Esophagus squamous epithelium (tissue), 5 donors: Measurements from ENCODE around the gene NUTM2F. TPM values are rescaled to one million over a fixed set of nuclear protein-coding genes. Genes with fewer than 3 reads are reported as not detected.

Experiments used
- DNase-seq: peaks from one replicate; lab custom pipeline; 2025; lab: John Stamatoyannopoulos, UW
- H3K27ac ChIP-seq, 4 donors: fragments of 200-600 bp; sonication (generic); one replicate each; pipeline ENCODE4 v1.5.1; 2016 to 2019; ENCODE audit warnings: mild to moderate bottlenecking in 1 of 4
- H3K27me3 ChIP-seq, 4 donors: fragments of 200-600 bp; sonication (generic); 1 replicate in 3 of 4; 2 replicates in 1 of 4; pipeline versions ENCODE4 v1.5.1 to v1.6.0; 2017 to 2021; ENCODE audit warnings: antibody characterized with exemption in 1 of 4
- H3K36me3 ChIP-seq, 3 donors: fragments of 200-600 bp; sonication (generic); one replicate each; pipeline ENCODE4 v1.5.1; 2016 to 2019
- H3K4me1 ChIP-seq, 3 donors: fragments of 200-600 bp; sonication (generic); one replicate each; pipeline ENCODE4 v1.5.1; 2017 to 2019
- H3K4me3 ChIP-seq, 4 donors: fragments of 200-600 bp; sonication (generic); 1 replicate in 3 of 4; 2 replicates in 1 of 4; pipeline ENCODE4 v1.5.1; 2016 to 2019; ENCODE audit warnings: mild to moderate bottlenecking in 2 of 4, moderate library complexity in 1 of 4
- H3K9me3 ChIP-seq, 3 donors: fragments of 200-600 bp; sonication (generic); one replicate each; pipeline ENCODE4 v1.5.1; 2016 to 2019
- CTCF ChIP-seq, 6 experiments: fragments of 450-650 bp in 4 of 6; fragments of 200-600 bp in 2 of 6; sonication (generic) in 2 of 6; IDR thresholded peaks; one replicate each; pipeline ENCODE4 v1.5.1; 2016 to 2019; ENCODE audit warnings: antibody characterized with exemption in 6 of 6, mild to moderate bottlenecking in 4 of 6, moderate library complexity in 4 of 6
- POLR2A ChIP-seq, 4 donors: fragments of 450-650 bp; IDR thresholded peaks; one replicate each; pipeline ENCODE4 v1.6.1; 2017; ENCODE audit warnings: antibody characterized with exemption in 4 of 4, mild to moderate bottlenecking in 4 of 4, moderate library complexity in 3 of 4
- WGBS, 2 donors: methylation state at CpG; one replicate each; pipeline ENCODE4 v1.1.5; 2018; 5-methylcytosine and 5-hydroxymethylcytosine counted together
- intact Hi-C: fragments of 100-400 bp; cut with DNase I; formaldehyde crosslinking; loops from one replicate; pipeline ENCODE4 v1.15.0; 2022
- total RNA-seq, 4 donors: library from RNA; depleted of rRNA; stranded (reverse); fragments of >200 nt; gene quantifications; one replicate each; pipeline ENCODE4 v1.1.0, GENCODE V29; 2016
- donor health status: DM: yes; HTN: yes; CAD: no.

The NUTM2F gene
- total RNA-seq, 4 donors from 2014 or later = not detected

- Histone ChIP-seq H3K4me1 (no peaks in the 10 kb centered on the region), H3K4me3 (no peak overlapping the region), H3K9me3 (no peaks in the 10 kb centered on the region), H3K27ac (no peak overlapping the region), H3K36me3 (peaks cover 0 to 33% (median 0%) of the 10 kb centered on the region in 3 donors), H3K27me3 (no peaks in the 10 kb centered on the region)
- TF ChIP-seq POLR2A (IDR thresholded peaks at IDR 0.05) = no peak
- TF ChIP-seq CTCF (IDR thresholded peaks at IDR 0.05) = no peak
- DNase-seq = no peak
- intact Hi-C loops = no loop called here
- WGBS, 2 donors = 96 to 100% methylated on average over 2 of the region's 2 CpGs
Observed at GRCh38 chr9:94289691-94290090, 38.8 kb downstream of the NUTM2F start.

- intact Hi-C loops = no loop called here
- Histone ChIP-seq H3K4me1 (no peaks in the 10 kb centered on the region), H3K27me3 (no peaks in the 10 kb centered on the region), H3K27ac (no peak overlapping the region), H3K36me3 (peaks cover 0 to 17% (median 0%) of the 10 kb centered on the region in 3 donors), H3K9me3 (no peaks in the 10 kb centered on the region), H3K4me3 (no peak overlapping the region)
- WGBS, 2 donors = 89 to 90% methylated on average over 7 of the region's 7 CpGs
- no peak for TF ChIP-seq CTCF (IDR thresholded peaks at IDR 0.05)
- no peak for TF ChIP-seq POLR2A (IDR thresholded peaks at IDR 0.05)
- DNase-seq = no peak
Observed at GRCh38 chr9:94287877-94288513, 40.4 kb downstream of the NUTM2F start.

GRCh38 chr9:94286116-94286515 lies 42.3 kb downstream of the NUTM2F start:
- no peak overlapping the region for H3K4me3 ChIP-seq
- H3K4me1 ChIP-seq = no peaks in the 10 kb centered on the region
- H3K27ac ChIP-seq = no peak overlapping the region
- H3K9me3 ChIP-seq = no peaks in the 10 kb centered on the region
- 97 to 100% methylated on average over 3 of the region's 3 CpGs for WGBS, 2 donors
- no peak for DNase-seq
- H3K27me3 ChIP-seq = no peaks in the 10 kb centered on the region
- intact Hi-C loops = no loop called here
- H3K36me3 ChIP-seq = peaks cover 0 to 15% (median 0%) of the 10 kb centered on the region in 3 donors
- TF ChIP-seq POLR2A (IDR thresholded peaks at IDR 0.05) (no peak), CTCF (IDR thresholded peaks at IDR 0.05) (no peak)

GRCh38 chr9:94281101-94281500 lies 47.3 kb downstream of the NUTM2F start:
- Histone ChIP-seq H3K27ac (no peak overlapping the region), H3K36me3 (peaks cover 0 to 35% (median 8%) of the 10 kb centered on the region in 3 donors)
- TF ChIP-seq POLR2A (IDR thresholded peaks at IDR 0.05) (no peak), CTCF (IDR thresholded peaks at IDR 0.05) (no peak)

GRCh38 chr9:94280409-94280989 lies 47.9 kb downstream of the NUTM2F start:
- H3K27ac ChIP-seq = no peak overlapping the region
- intact Hi-C loops = no loop called here
- H3K27me3 ChIP-seq = no peaks in the 10 kb centered on the region
- peaks cover 0 to 35% (median 8%) of the 10 kb centered on the region in 3 donors for H3K36me3 ChIP-seq
- no peaks in the 10 kb centered on the region for H3K4me1 ChIP-seq
- no peak for DNase-seq
- TF ChIP-seq CTCF (IDR thresholded peaks at IDR 0.05) = no peak
- no peak for TF ChIP-seq POLR2A (IDR thresholded peaks at IDR 0.05)
- H3K4me3 ChIP-seq = no peak overlapping the region
- WGBS, 2 donors = 90 to 95% methylated on average over 9 of the region's 9 CpGs
- peaks cover 0 to 11% (median 5%) of the 10 kb centered on the region in 3 donors for H3K9me3 ChIP-seq

More at GRCh38 chr9:94281101-94281500, 47.3 kb downstream of the NUTM2F start:
- H3K9me3 ChIP-seq = peaks cover 0 to 11% (median 5%) of the 10 kb centered on the region in 3 donors
- H3K4me3 ChIP-seq = no peak overlapping the region
- no peaks in the 10 kb centered on the region for H3K4me1 ChIP-seq
- no peaks in the 10 kb centered on the region for H3K27me3 ChIP-seq
- intact Hi-C loops = no loop called here
- no peak for DNase-seq
